GM18909 (cell line): ENCODE data around the gene MRPL55.

Experiments used
- ATAC-seq: cut with Tn5 transposase; IDR thresholded peaks from one replicate; pipeline ENCODE4 v1.9.1; 2021; ENCODE audit warnings: mild to moderate bottlenecking; ENCODE audit not compliant: unreplicated experiment, poor library complexity

MRPL55 gene

DNA sequence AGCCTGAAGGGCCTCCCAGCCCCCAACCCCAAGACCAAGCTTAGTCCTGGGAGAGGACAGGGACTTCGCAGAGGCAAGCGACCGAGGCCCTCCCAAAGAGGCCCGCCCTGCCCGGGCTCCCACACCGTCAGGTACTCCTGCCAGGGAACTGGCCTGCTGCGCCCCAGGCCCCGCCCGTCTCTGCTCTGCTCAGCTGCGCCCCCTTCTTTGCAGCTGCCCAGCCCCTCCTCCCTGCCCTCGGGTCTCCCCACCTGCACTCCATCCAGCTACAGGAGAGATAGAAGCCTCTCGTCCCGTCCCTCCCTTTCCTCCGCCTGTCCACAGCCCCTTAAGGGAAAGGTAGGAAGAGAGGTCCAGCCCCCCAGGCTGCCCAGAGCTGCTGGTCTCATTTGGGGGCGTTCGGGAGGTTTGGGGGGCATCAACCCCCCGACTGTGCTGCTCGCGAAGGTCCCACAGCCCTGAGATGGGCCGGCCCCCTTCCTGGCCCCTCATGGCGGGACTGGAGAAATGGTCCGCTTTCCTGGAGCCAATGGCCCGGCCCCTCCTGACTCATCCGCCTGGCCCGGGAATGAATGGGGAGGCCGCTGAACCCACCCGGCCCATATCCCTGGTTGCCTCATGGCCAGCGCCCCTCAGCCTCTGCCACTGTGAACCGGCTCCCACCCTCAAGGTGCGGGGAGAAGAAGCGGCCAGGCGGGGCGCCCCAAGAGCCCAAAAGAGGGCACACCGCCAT, 48.5 kb downstream of the MRPL55 start:
- ATAC-seq, result no peak

DNA sequence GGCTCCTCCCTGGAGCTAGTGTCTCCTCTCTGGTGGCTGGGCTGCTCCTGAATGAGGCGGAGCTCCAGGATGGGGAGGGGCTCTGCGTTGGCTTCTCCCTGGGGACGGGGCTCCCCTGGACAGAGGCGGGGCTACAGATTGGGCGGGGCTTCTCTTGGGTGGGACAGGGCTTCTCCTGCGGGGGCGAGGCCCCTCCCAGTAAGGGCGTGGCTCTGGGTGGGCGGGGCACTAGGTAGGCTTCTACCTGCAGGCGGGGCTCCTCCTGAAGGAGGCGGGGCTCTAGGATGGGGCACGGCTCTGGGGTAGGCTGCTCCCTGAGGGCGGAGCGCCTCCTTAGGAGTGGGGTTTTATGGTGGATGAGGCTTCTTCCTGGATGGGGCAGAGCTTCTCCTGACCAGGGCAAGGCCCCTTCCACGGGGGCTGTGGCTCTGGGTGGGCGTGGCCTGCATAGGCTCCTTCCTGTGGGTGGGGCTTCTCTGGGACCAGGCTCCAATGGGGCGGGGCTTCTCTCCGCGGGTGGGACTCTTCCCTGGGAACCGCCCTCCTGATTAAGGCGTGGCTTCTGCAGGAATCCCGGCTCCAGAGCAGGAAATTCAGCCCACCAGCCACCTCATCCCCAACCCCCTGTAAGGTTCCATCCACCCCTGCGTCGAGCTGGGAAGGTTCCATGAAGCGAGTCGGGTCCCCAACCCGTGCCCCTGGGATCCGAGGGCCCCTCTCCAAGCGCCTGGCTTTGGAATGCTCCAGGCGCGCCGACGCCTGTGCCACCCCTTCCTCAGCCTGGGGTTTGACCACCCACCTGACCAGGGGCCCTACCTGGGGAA, 49.3 kb downstream of the MRPL55 start:
- no peak for ATAC-seq

DNA sequence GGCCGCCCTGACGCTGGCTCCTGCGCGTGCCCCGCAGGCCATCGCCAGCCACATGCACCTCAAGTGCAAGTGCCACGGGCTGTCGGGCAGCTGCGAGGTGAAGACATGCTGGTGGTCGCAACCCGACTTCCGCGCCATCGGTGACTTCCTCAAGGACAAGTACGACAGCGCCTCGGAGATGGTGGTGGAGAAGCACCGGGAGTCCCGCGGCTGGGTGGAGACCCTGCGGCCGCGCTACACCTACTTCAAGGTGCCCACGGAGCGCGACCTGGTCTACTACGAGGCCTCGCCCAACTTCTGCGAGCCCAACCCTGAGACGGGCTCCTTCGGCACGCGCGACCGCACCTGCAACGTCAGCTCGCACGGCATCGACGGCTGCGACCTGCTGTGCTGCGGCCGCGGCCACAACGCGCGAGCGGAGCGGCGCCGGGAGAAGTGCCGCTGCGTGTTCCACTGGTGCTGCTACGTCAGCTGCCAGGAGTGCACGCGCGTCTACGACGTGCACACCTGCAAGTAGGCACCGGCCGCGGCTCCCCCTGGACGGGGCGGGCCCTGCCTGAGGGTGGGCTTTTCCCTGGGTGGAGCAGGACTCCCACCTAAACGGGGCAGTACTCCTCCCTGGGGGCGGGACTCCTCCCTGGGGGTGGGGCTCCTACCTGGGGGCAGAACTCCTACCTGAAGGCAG, 50.0 kb downstream of the MRPL55 start:
- ATAC-seq, result no peak

DNA sequence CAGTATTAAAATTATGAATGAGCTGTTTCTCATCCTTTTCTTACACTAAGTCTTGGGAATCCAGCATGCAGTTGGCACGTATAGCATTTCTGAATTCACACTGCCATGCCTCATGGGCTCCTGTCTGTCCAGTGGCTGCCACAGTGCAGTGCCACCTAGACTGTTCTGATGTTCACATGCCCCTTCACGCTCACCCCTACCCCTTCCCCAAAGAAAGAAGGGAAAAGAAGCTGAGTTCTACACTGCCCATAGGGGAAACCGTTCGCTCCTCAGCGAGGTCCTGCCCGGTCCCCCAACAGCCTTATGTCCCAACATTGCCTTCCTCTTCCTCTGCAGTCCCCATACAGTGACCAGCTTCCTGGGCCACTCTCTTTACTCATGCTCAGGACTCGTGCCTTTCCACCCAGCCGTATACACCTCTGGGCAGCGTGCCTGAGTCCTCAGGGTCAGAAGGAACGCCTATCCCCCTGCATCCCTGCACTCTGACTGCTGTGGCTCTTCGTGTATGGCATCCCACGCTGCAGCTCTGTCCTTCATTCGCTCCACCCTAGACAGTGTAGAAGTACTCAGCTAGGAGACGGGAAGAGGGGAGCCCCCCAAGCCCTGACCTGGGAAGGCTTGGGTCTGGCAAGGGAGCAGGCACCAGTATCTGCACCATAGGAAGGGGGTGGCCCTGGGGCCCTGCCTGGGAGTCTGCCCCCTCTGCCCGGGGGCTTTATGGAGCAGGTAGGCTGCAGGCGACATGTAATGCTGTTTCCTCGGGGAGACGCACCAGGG, 50.7 kb downstream of the MRPL55 start:
- no peak for ATAC-seq
